DND-41 (cell line): Measurements from ENCODE around the gene KNDC1.

Source experiments
- CTCF ChIP-seq: IDR thresholded peaks from 2 replicates; pipeline ENCODE4 v1.5.1; 2012; ENCODE audit warnings: borderline replicate concordance, low read length, moderate library complexity, mild to moderate bottlenecking; ENCODE audit not compliant: poor library complexity, severe bottlenecking; ENCODE audit errors: extremely low read depth
- EZH2 ChIP-seq: IDR thresholded peaks from 3 replicates; pipeline ENCODE4 v1.6.1; 2012; ENCODE audit warnings: borderline replicate concordance, low read depth, mild to moderate bottlenecking, moderate library complexity, low read length, inconsistent platforms; ENCODE audit not compliant: severe bottlenecking

- TF ChIP-seq CTCF (no peak), EZH2 (no peak)
Measured at GRCh38 chr10:133212853-133213494, 53.0 kb downstream of the KNDC1 start.
